LNCaP clone FGC (cell line): ENCODE measurements around the gene SDR39U1.

Experiments
- DNase-seq: peaks from one replicate; pipeline ENCODE4 v3.0.0-alpha.2; 2011; ENCODE audit warnings: low read depth
- H3K4me3 ChIP-seq: 2 replicates; pipeline ENCODE4 v1.5.1; 2011; ENCODE audit warnings: mild to moderate bottlenecking, low read depth, low read length, control low read depth
- TF ChIP-seq, protein P1 (sequence below): IDR thresholded peaks from 2 replicates; pipeline ENCODE4 v1.5.1; 2012; ENCODE audit warnings: mild to moderate bottlenecking; ENCODE audit not compliant: control insufficient read depth, insufficient read depth; ENCODE audit errors: extremely low read depth

SDR39U1 gene

DNA sequence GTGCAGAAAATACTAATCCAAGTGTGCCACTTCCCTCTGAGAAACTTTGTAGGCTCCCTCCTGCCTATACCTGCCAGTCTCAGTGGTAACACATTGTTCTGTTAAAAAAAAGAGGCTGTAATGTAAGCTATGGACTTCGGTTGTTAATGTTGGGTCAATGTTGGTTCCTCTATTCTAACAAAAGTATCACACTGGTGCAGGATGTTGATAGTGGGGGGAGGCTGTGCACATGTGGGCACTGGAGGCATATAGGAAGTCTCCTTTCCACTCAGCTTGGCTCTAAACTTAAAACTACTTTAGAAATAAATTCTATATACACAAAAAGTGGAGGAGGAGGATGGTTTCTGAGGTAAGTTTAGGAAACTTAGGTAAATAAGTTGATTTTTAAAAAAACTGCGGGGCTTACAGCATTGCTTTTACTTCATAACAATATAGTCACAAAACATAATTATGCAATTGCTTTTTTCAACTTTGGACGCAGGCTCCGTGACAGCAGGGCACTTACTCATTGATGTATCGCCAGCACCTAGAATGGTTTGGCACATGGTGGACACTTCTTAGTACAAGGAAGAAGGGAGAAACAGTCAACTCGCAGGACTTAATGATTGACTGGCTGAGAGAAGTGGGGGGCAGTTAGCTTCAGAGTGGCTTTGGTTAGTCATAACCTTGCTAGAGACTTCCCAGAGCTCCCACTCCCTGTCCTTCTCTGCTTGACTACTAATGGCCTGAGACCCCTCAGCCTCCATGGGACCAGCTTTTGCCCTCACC, 51.7 kb downstream of the SDR39U1 start:
- no peak for DNase-seq
- TF ChIP-seq, protein P1, sequence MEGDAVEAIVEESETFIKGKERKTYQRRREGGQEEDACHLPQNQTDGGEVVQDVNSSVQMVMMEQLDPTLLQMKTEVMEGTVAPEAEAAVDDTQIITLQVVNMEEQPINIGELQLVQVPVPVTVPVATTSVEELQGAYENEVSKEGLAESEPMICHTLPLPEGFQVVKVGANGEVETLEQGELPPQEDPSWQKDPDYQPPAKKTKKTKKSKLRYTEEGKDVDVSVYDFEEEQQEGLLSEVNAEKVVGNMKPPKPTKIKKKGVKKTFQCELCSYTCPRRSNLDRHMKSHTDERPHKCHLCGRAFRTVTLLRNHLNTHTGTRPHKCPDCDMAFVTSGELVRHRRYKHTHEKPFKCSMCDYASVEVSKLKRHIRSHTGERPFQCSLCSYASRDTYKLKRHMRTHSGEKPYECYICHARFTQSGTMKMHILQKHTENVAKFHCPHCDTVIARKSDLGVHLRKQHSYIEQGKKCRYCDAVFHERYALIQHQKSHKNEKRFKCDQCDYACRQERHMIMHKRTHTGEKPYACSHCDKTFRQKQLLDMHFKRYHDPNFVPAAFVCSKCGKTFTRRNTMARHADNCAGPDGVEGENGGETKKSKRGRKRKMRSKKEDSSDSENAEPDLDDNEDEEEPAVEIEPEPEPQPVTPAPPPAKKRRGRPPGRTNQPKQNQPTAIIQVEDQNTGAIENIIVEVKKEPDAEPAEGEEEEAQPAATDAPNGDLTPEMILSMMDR = no peak
- no peak overlapping the region for H3K4me3 ChIP-seq
